NCI-H510A treated with DMSO at 0.1 percent for 48 hours (cell line): ENCODE data around the gene FAIM2.
A peak's percentile ranks its signal among the peaks of the same experiment; 100 is the strongest.
"Not testable (repeated sequence)": the region's sequence is repeated elsewhere in the genome, so short reads cannot be mapped to it uniquely, and the experiment has no call there.

Experiments
- DNase-seq: peaks from one replicate; lab custom pipeline; 2025; lab: John Stamatoyannopoulos, UW

The FAIM2 gene

GRCh38 chr12:49893753-49894750, 9.6 kb downstream of the FAIM2 start:
- peak; percentile 25 for DNase-seq

GRCh38 chr12:49892732-49893317, 10.9 kb downstream of the FAIM2 start:
- DNase-seq: no peak

GRCh38 chr12:49892084-49892731, 11.5 kb downstream of the FAIM2 start:
- DNase-seq: no peak

GRCh38 chr12:49891476-49891875, 12.2 kb downstream of the FAIM2 start:
- DNase-seq: peak; percentile 42

GRCh38 chr12:49891012-49891411, 12.7 kb downstream of the FAIM2 start:
- DNase-seq: no peak

- no peak for DNase-seq
Observed at GRCh38 chr12:49890096-49890461, 13.6 kb downstream of the FAIM2 start.

- DNase-seq: no peak
Observed at GRCh38 chr12:49889361-49890095, 14.2 kb downstream of the FAIM2 start.

- DNase-seq: peak; percentile 80
Observed at GRCh38 chr12:49888461-49889151, 15.1 kb downstream of the FAIM2 start.

GRCh38 chr12:49887536-49888401, 15.9 kb downstream of the FAIM2 start:
- DNase-seq: peak; percentile 64

- peak; percentile 54 for DNase-seq
Observed at GRCh38 chr12:49887091-49887490, 16.6 kb downstream of the FAIM2 start.

- DNase-seq: peak; percentile 35
Observed at GRCh38 chr12:49885663-49886461, 17.8 kb downstream of the FAIM2 start.

GRCh38 chr12:49885118-49885517, 18.6 kb downstream of the FAIM2 start:
- DNase-seq: peak; percentile 67

- no peak for DNase-seq
Observed at GRCh38 chr12:49882851-49883464, 20.7 kb downstream of the FAIM2 start.

- DNase-seq: no peak
Observed at GRCh38 chr12:49882248-49882850, 21.4 kb downstream of the FAIM2 start.

- DNase-seq: no peak
Observed at GRCh38 chr12:49881415-49882247, 22.1 kb downstream of the FAIM2 start.

- no peak for DNase-seq
Observed at GRCh38 chr12:49880756-49881414, 22.8 kb downstream of the FAIM2 start.

- DNase-seq: not testable (repeated sequence)
Observed at GRCh38 chr12:49879065-49879464, 24.6 kb downstream of the FAIM2 start.
